Activated B cell treated with CpG ODN at 0.5 μM for 24 hours (primary cell): ENCODE results near the gene DENND4A. TPM values are rescaled to one million over a fixed set of nuclear protein-coding genes. Genes with fewer than 3 reads are reported as not detected.

Experiments used
- ATAC-seq: fragments of 200-7000 bp; cut with Tn5 transposase; one replicate; pipeline ENCODE4 v1.10.0; 2021; ENCODE audit warnings: low read depth, mild to moderate bottlenecking, moderate library complexity
- CTCF ChIA-PET: fragments of 350-600 bp; sonication (Branson Sonifier 250); formaldehyde crosslinking; loops from one replicate; lab custom pipeline; 2021; ENCODE audit warnings: antibody characterized with exemption; lab: Charles Lee
- POLR2A ChIA-PET: fragments of 350-600 bp; sonication (Branson Sonifier 250); formaldehyde crosslinking; loops from one replicate; lab custom pipeline; 2021; ENCODE audit warnings: antibody characterized with exemption; lab: Charles Lee
- DNase-seq: peaks from one replicate; pipeline ENCODE4 v3.0.0; 2022
- H3K27ac Mint-ChIP-seq: one replicate; pipeline ENCODE4 v1.8.0; 2020; ENCODE audit warnings: mixed read lengths
- H3K27me3 Mint-ChIP-seq: one replicate; pipeline ENCODE4 v1.8.0; 2021; ENCODE audit warnings: mixed read lengths
- H3K36me3 Mint-ChIP-seq: one replicate; pipeline ENCODE4 v1.8.0; 2021; ENCODE audit warnings: low read depth, mixed read lengths
- H3K4me1 Mint-ChIP-seq: one replicate; pipeline ENCODE4 v1.8.0; 2021; ENCODE audit warnings: mixed read lengths
- H3K4me3 Mint-ChIP-seq: one replicate; pipeline ENCODE4 v1.8.0; 2020; ENCODE audit warnings: mild to moderate bottlenecking, mixed read lengths
- H3K9me3 Mint-ChIP-seq: one replicate; pipeline ENCODE4 v1.8.0; 2020; ENCODE audit warnings: mixed read lengths
- intact Hi-C: fragments of 100-400 bp; cut with micrococcal nuclease; formaldehyde crosslinking; loops from one replicate; pipeline ENCODE4 v1.15.1; 2024
- total RNA-seq: library from RNA; stranded (reverse); gene quantifications from 2 replicates; pipeline ENCODE4 v1.2.3, GENCODE V29; 2022
- TF ChIP-seq, protein P1 (sequence below): fragments of 200-600 bp; IDR thresholded peaks from one replicate; pipeline ENCODE4 v1.8.0; 2022; ENCODE audit warnings: antibody characterized with exemption, mild to moderate bottlenecking

Gene DENND4A
- total RNA-seq, result 135 and 166 TPM in 2 replicates

DNA sequence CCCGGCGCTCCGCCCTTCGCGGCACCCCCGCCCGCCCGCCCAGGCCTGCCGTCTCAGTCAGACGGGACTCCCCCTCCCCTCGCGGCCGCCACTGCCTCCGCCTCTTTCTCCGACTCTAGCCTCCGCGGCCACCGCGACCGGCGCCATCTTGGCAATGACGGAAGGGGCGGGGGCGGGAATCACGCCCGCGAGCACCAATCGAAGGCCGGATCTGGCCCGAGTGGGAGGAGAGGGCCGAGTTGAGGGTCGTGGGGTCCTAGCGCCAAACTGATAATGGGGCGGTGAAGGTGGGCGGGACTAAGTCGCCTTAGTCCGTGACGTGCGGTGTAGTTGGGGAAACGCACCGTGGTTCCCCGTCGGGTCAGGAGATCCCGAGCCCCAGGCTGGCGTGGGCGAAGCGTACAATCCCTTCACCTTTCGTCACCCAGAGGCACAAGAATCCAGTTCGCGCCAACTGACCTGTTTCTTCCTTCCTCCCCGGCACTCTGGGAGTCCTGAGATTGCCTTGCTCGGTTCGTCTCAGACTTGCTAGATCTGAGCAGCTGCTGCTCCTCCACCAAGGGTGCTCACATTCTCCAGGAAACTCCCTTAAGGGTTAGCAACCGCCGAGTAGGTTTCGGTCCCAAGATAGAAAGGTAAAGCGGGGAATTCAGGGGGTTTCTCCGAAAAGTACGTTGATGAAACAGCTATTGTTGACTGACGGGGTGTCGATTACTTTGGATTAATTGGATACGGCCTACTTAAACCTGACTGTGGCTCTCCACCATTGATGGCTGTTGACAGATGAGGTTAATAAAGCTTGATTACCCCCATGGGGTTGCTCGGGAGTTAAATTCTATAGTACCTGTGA, at the start of gene DENND4A:
TSS of gene DENND4A (minus strand) at position 156 of the 850 bp plus-strand sequence. CDS start 35,843 bp downstream, outside the sequence.
- Mint-ChIP-seq H3K4me1 (peaks cover 64% of the 10 kb centered on the region), H3K36me3 (peaks cover 19% of the 10 kb centered on the region), H3K4me3 (peak within 1 kb of the TSS; percentile 90), H3K27me3 (no peaks in the 10 kb centered on the region), H3K27ac (peak within 1 kb of the TSS; percentile 98), H3K9me3 (no peaks in the 10 kb centered on the region)
- ChIA-PET CTCF (interaction anchor here (0.7 to 2.3 kb wide), 7 partner anchors 18 to 77 kb away, joined by 3 to 10 read pairs (median 5); partner anchors contain the start of gene RAB11A), POLR2A (interaction anchor here (0.6 to 12.3 kb wide), 28 partner anchors 9 to 1319 kb away, joined by 3 to 201 read pairs (median 7); partner anchors contain the start of genes CLPX, INTS14, RAB11A and RNU5B-1)
- intact Hi-C loops, result loop anchor here (1.0 to 10.0 kb wide), 9 partner anchors 15 to 1698 kb away; partner anchors contain the start of genes CIAO2A, HACD3, INTS14 and RAB11A
- DNase-seq (peak; percentile 95), ATAC-seq (peak; percentile 83)
- TF ChIP-seq, protein P1, sequence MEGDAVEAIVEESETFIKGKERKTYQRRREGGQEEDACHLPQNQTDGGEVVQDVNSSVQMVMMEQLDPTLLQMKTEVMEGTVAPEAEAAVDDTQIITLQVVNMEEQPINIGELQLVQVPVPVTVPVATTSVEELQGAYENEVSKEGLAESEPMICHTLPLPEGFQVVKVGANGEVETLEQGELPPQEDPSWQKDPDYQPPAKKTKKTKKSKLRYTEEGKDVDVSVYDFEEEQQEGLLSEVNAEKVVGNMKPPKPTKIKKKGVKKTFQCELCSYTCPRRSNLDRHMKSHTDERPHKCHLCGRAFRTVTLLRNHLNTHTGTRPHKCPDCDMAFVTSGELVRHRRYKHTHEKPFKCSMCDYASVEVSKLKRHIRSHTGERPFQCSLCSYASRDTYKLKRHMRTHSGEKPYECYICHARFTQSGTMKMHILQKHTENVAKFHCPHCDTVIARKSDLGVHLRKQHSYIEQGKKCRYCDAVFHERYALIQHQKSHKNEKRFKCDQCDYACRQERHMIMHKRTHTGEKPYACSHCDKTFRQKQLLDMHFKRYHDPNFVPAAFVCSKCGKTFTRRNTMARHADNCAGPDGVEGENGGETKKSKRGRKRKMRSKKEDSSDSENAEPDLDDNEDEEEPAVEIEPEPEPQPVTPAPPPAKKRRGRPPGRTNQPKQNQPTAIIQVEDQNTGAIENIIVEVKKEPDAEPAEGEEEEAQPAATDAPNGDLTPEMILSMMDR, result no peak

DNA sequence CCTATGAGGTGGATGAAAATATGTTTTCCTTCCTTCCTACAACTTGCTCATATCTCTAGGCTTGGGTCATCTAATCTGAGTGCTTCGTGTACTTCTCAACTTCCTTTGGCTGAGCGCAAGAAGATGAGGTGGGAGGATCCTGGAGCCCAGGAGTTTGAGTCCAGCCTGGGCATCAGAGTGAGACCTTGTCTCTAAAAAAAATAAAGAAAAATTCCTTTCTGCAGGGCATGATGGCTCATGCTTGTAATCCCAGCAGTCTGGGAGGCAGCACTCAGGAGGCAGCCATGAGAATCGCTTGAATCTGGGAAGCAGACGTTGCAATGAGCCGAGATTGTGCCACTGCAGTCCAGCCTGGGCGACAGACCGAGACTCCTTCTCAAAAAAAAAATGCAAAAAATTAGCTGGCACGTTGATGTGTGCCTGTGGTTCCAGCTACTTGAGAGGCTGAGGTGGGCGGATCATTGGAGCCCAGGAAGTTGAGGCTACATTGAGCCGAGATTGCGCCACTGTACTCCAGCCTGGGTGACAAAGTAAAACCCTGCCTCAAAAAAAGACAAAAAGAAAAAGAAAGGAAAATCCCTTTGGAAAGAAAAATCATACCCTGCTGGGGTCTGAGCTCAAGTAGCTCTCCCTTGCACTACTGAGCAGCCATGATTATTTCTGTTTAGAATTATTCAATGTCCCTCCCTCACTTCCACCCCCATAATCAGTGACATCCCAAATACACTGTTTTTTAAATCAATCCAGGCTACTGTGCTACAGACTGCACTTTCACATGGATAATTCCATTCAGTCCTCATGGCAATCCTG, 49.2 kb upstream of the DENND4A start:
- DNase-seq (no peak), ATAC-seq (no peak)
- CTCF ChIA-PET, result no interaction called here
- TF ChIP-seq, protein P1, result no peak
- Mint-ChIP-seq H3K27me3 (no peaks in the 10 kb centered on the region), H3K4me1 (peaks cover 11% of the 10 kb centered on the region), H3K27ac (no peak overlapping the region), H3K36me3 (no peaks in the 10 kb centered on the region), H3K4me3 (no peak overlapping the region), H3K9me3 (no peaks in the 10 kb centered on the region)
- POLR2A ChIA-PET, result interaction anchor here (0.9 kb wide), 1 partner anchor 50 kb away, joined by 3 read pairs; no protein-coding TSS in a partner anchor
- intact Hi-C loops, result no loop called here

DNA sequence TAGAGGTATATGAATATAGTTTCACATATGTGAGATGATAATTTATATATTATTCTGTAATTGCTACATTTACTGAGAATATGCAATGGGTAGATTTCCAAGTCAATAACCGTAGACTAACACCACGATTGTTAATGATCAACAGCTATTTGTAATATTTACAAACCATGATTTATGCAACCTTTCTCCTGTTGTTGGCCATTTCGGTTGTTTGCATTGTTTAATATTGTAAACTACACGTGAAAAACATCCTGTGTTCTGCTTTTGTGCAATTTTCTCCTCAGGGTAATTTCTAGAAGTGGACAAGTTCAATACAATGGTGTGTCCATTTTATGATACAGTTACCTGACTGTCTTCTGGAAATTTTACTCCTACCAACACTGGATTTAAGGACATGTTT, 47.9 kb upstream of the DENND4A start:
- intact Hi-C loops, result no loop called here
- ATAC-seq, result no peak

DNA sequence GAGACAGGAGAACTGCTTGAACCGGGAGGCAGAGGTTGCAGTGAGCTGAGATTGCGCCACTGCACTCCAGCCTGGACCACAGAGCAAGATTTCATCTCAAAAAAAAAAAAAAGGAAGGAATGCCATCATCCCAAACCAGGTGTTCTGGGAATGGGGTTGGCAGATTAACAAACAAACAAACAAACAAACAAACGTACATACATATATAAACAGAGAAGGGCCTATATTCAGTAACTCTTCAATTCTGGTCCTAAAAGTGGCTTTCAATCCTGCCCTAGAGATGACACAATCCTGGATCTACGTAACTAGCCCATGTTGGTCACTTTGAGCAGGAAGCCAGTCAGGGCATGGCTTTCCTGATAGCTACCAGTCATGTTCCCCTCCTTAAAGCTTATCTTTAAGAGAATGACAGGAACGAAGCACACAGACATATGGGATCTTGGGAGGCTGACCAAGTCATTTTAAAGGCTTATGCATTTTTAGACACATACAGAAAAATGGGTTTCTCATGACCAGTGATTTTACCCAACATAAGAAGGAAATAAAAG, 47.3 kb upstream of the DENND4A start:
- intact Hi-C loops, result no loop called here
- TF ChIP-seq, protein P1, result no peak
- ChIA-PET CTCF (no interaction called here), POLR2A (interaction anchor here (0.6 kb wide), 1 partner anchor 16 kb away, joined by 3 read pairs; no protein-coding TSS in a partner anchor)
- Mint-ChIP-seq H3K9me3 (no peaks in the 10 kb centered on the region), H3K27ac (no peak overlapping the region), H3K36me3 (no peaks in the 10 kb centered on the region), H3K4me3 (no peak overlapping the region), H3K4me1 (peaks cover 22% of the 10 kb centered on the region), H3K27me3 (no peaks in the 10 kb centered on the region)
- ATAC-seq (no peak), DNase-seq (no peak)

More for the DNA sequence above, 47.9 kb upstream of the DENND4A start:
- no peaks in the 10 kb centered on the region for H3K36me3 Mint-ChIP-seq
- no peaks in the 10 kb centered on the region for H3K27me3 Mint-ChIP-seq
- TF ChIP-seq, protein P1, result no peak
- H3K4me3 Mint-ChIP-seq, result no peak overlapping the region
- no peak for DNase-seq
- H3K9me3 Mint-ChIP-seq, result no peaks in the 10 kb centered on the region
- peaks cover 18% of the 10 kb centered on the region for H3K4me1 Mint-ChIP-seq
- ChIA-PET CTCF (no interaction called here), POLR2A (no interaction called here)
- no peak overlapping the region for H3K27ac Mint-ChIP-seq
